NB4 (cell line): Measurements from ENCODE around the gene FAM83D.

Experiments used
- DNase-seq: peaks from one replicate; pipeline ENCODE4 v3.0.0; 2010; ENCODE audit warnings: low read depth
- H3K4me3 ChIP-seq: one replicate; pipeline ENCODE4 v1.5.1; 2011; ENCODE audit warnings: mild to moderate bottlenecking, low read depth, low read length, moderate library complexity
- CTCF ChIP-seq: IDR thresholded peaks from one replicate; pipeline ENCODE4 v1.5.1; 2012; ENCODE audit warnings: low read depth, low read length
- MAX ChIP-seq: IDR thresholded peaks from 2 replicates; pipeline ENCODE4 v1.6.1; 2011; ENCODE audit warnings: low read depth, low read length
- MYC ChIP-seq: IDR thresholded peaks from 2 replicates; pipeline ENCODE4 v1.6.1; 2011; ENCODE audit warnings: low read depth, low read length
- POLR2A ChIP-seq: IDR thresholded peaks from 2 replicates; pipeline ENCODE4 v1.6.1; 2011; ENCODE audit warnings: mild to moderate bottlenecking; ENCODE audit not compliant: insufficient read length; ENCODE audit errors: extremely low read depth

The FAM83D gene

DNA sequence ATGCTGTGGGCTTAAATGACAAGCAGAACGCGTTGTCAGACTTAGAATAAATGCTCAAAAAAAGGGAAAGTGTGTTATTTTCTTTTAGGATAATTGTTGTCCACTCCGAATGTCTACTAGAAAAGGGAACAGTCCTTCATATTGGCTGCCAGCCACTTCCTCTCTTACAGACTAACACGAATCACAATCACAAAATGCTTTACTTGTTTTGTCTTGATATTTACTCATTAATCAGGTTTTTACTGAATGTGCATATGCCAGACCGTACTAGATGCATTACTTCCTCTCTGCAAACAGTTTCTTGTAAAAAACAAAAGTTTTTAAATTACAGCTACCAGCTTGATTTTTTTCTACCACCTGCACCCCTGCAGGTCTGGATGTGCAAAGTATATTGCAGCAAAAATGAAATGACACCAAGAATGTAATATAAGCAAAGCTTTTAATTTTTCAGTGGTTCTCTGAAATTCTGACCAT lies 36.7 kb downstream of the FAM83D start:
- TF ChIP-seq MAX (no peak), MYC (no peak), POLR2A (no peak), CTCF (no peak)
- H3K4me3 ChIP-seq: peak overlapping the region; percentile 91
- DNase-seq: peak; percentile 51

- DNase-seq: no peak
- H3K4me3 ChIP-seq: peak overlapping the region; percentile 91
- TF ChIP-seq MYC: no peak
- no peak for TF ChIP-seq CTCF
- no peak for TF ChIP-seq POLR2A
- TF ChIP-seq MAX: no peak
Measured at GRCh38 chr20:38963745-38964144, 37.5 kb downstream of the FAM83D start.

- TF ChIP-seq MAX (no peak), POLR2A (no peak), CTCF (no peak)
- DNase-seq: no peak
- no peak overlapping the region for H3K4me3 ChIP-seq
Measured at GRCh38 chr20:38965264-38965663, 39.0 kb downstream of the FAM83D start.

DNA sequence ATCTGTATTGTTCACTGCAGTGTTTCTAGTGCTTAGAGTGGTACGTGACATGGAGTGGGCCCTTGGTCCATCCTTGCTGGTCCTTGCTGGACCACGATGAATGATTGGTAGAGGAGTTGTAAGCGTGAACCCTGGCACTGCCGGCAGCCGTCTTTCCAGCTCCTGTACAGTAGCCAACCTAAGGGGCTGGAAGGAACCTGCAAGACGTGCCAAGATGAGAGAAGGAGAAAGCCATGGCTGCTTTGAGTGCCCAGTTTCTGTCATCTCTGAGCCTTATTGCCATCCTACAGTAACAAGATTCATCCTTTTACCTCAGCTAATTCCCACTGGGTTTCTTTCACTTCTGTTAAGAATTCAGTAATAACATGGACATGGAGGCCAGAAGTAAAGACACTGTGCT lies 41.9 kb downstream of the FAM83D start:
- H3K4me3 ChIP-seq: no peak overlapping the region
- DNase-seq: no peak
- TF ChIP-seq POLR2A: no peak
- TF ChIP-seq MYC: no peak
- no peak for TF ChIP-seq MAX
- no peak for TF ChIP-seq CTCF

DNA sequence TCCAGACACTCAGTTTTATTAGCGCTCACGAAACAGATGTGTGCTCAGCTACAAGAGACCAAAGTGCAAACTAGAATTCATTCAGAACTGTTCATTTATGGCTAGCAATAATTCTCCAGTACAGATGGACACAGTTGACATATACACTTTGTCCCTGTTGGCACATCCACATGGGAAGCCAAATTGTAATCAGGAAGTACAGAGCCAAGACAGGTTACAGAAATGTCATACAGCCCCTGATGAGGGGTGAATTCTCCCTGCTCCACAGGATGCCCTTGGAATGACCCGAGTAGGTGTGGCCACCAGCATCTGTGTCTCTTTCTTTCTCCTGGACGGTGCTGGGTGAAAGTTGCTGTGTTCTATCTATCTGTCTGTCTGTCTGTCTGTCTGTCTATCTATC lies 43.5 kb downstream of the FAM83D start:
- no peak for DNase-seq
- TF ChIP-seq POLR2A (no peak), CTCF (no peak), MAX (no peak), MYC (no peak)
- no peak overlapping the region for H3K4me3 ChIP-seq

- TF ChIP-seq CTCF: no peak
- TF ChIP-seq MAX: no peak
- no peak for DNase-seq
- H3K4me3 ChIP-seq: no peak overlapping the region
Measured at GRCh38 chr20:38970302-38970701, 44.1 kb downstream of the FAM83D start.
